ENCODE results near the gene RFX1. TPM values are rescaled to one million over a fixed set of nuclear protein-coding genes. Genes with fewer than 3 reads are reported as not detected.

RFX1 gene
- total and polyA plus RNA-seq, 4 donors: 1.8 to 5.6 (median 3.5) TPM

DNA sequence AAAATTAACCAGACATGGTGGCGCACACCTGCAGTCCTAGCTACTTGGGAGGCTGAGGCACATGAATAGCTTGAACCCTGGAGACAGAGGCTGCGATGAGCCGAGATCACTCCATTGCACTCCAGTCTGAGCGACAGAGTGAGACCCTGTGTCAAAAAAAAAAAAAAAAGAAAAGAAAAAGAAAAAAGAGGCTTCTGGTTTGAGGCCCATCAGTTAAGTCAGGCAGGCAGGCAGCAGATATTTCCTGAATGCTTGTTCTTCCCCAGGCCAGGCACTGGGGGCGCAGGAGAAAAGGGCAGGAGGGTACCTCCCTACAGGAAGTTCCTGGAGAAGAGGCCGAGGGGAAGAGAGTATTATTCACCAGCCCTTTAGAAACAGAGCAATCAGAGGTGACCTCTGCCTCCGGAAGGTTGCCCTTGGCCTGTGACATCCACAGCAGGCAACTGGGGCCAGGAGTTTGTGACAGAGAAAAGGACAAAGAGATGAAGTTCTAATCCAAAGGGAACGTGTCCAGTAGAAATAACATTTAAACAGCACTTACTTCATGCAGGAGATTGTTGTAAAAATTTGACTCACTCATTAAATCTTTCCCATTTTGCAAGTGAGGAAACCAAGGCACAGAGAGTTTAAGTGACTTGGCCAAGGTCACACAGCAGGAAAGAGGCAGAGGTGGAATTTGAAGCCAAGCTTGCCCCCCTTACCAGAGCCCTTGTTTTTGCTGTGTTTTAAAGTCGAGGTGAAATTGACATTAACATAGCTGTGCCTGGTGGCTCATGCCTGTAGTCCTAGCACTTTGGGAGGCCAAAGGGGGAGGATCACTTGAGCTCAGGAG, 17.5 kb upstream of the RFX1 start:
- Histone ChIP-seq H3K4me1 (ENCODE audit: control insufficient read depth in 4 of 4, insufficient read depth in 4 of 4, low read length in 3 of 4) (peaks cover 0 to 2% (median 0%) of the 10 kb centered on the region in 4 donors), H3K9me3 (ENCODE audit: control insufficient read depth in 4 of 4, low read length in 3 of 4) (no peaks in the 10 kb centered on the region), H3K9ac (ENCODE audit: low read depth in 1 of 2, low read length in 2 of 2) (no peak overlapping the region), H3K4me3 (ENCODE audit: low read depth in 1 of 3, low read length in 3 of 3) (no peak overlapping the region), H3K27ac (ENCODE audit: low read depth in 1 of 2, low read length in 2 of 2) (peak overlapping the region in 1 of 2 donors; percentile 9), H3K27me3 (ENCODE audit: control insufficient read depth in 4 of 4, insufficient read depth in 4 of 4, low read length in 3 of 4) (no peaks in the 10 kb centered on the region), H3K36me3 (ENCODE audit: control insufficient read depth in 4 of 4, insufficient read depth in 3 of 4, low read depth in 1 of 4, low read length in 3 of 4) (no peaks in the 10 kb centered on the region)
- 53% methylated on average over 9 of the region's 9 CpGs for WGBS
- peak; percentile 47 for DNase-seq (ENCODE audit: low spot score)
- TF ChIP-seq GABPA (IDR thresholded peaks at IDR 0.05 in 1 of 2, conservative IDR thresholded peaks at IDR 0.05 in 1 of 2) (peak; percentile 14 to 54), EGR1 (IDR thresholded peaks at IDR 0.05; ENCODE audit: low read depth in 2 of 2) (no peak), NR2F2 (IDR thresholded peaks at IDR 0.05) (peak; percentile 99), SP1 (IDR thresholded peaks at IDR 0.05) (peak; percentile 47), RAD21 (IDR thresholded peaks at IDR 0.05) (peak; percentile 51 to 60), HNF4G (IDR thresholded peaks at IDR 0.05) (no peak), RXRA (IDR thresholded peaks at IDR 0.05) (peak; percentile 42 to 43), HNF4A (conservative IDR thresholded peaks at IDR 0.05) (peak in 1 of 2 donors; percentile 22), TAF1 (conservative IDR thresholded peaks at IDR 0.05) (no peak), FOXA2 (IDR thresholded peaks at IDR 0.05) (no peak), YY1 (IDR thresholded peaks at IDR 0.05) (peak; percentile 14)
- TF ChIP-seq, protein P1, sequence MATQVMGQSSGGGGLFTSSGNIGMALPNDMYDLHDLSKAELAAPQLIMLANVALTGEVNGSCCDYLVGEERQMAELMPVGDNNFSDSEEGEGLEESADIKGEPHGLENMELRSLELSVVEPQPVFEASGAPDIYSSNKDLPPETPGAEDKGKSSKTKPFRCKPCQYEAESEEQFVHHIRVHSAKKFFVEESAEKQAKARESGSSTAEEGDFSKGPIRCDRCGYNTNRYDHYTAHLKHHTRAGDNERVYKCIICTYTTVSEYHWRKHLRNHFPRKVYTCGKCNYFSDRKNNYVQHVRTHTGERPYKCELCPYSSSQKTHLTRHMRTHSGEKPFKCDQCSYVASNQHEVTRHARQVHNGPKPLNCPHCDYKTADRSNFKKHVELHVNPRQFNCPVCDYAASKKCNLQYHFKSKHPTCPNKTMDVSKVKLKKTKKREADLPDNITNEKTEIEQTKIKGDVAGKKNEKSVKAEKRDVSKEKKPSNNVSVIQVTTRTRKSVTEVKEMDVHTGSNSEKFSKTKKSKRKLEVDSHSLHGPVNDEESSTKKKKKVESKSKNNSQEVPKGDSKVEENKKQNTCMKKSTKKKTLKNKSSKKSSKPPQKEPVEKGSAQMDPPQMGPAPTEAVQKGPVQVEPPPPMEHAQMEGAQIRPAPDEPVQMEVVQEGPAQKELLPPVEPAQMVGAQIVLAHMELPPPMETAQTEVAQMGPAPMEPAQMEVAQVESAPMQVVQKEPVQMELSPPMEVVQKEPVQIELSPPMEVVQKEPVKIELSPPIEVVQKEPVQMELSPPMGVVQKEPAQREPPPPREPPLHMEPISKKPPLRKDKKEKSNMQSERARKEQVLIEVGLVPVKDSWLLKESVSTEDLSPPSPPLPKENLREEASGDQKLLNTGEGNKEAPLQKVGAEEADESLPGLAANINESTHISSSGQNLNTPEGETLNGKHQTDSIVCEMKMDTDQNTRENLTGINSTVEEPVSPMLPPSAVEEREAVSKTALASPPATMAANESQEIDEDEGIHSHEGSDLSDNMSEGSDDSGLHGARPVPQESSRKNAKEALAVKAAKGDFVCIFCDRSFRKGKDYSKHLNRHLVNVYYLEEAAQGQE (IDR thresholded peaks at IDR 0.05): no peak
- TF ChIP-seq, protein P2, sequence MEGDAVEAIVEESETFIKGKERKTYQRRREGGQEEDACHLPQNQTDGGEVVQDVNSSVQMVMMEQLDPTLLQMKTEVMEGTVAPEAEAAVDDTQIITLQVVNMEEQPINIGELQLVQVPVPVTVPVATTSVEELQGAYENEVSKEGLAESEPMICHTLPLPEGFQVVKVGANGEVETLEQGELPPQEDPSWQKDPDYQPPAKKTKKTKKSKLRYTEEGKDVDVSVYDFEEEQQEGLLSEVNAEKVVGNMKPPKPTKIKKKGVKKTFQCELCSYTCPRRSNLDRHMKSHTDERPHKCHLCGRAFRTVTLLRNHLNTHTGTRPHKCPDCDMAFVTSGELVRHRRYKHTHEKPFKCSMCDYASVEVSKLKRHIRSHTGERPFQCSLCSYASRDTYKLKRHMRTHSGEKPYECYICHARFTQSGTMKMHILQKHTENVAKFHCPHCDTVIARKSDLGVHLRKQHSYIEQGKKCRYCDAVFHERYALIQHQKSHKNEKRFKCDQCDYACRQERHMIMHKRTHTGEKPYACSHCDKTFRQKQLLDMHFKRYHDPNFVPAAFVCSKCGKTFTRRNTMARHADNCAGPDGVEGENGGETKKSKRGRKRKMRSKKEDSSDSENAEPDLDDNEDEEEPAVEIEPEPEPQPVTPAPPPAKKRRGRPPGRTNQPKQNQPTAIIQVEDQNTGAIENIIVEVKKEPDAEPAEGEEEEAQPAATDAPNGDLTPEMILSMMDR (IDR thresholded peaks at IDR 0.05; ENCODE audit: low read depth, low read length, missing input control): peak; percentile 42
- TF ChIP-seq, protein P3, sequence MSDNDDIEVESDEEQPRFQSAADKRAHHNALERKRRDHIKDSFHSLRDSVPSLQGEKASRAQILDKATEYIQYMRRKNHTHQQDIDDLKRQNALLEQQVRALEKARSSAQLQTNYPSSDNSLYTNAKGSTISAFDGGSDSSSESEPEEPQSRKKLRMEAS (IDR thresholded peaks at IDR 0.05): no peak
- TF ChIP-seq, protein P4, sequence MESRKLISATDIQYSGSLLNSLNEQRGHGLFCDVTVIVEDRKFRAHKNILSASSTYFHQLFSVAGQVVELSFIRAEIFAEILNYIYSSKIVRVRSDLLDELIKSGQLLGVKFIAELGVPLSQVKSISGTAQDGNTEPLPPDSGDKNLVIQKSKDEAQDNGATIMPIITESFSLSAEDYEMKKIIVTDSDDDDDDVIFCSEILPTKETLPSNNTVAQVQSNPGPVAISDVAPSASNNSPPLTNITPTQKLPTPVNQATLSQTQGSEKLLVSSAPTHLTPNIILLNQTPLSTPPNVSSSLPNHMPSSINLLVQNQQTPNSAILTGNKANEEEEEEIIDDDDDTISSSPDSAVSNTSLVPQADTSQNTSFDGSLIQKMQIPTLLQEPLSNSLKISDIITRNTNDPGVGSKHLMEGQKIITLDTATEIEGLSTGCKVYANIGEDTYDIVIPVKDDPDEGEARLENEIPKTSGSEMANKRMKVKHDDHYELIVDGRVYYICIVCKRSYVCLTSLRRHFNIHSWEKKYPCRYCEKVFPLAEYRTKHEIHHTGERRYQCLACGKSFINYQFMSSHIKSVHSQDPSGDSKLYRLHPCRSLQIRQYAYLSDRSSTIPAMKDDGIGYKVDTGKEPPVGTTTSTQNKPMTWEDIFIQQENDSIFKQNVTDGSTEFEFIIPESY (IDR thresholded peaks at IDR 0.05): no peak

Measured in liver (tissue), 9 donors.